IPS-15b (cell line): ENCODE data around the gene MRNIP.
"Not testable (repeated sequence)": the region's sequence is repeated elsewhere in the genome, so short reads cannot be mapped to it uniquely, and the experiment has no call there.

Source experiments
- H3K27me3 ChIP-seq: one replicate; pipeline ENCODE4 v1.6.1; 2013; ENCODE audit warnings: low read length; ENCODE audit not compliant: control insufficient read depth, insufficient read depth
- H3K36me3 ChIP-seq: one replicate; pipeline ENCODE4 v1.6.1; 2013; ENCODE audit warnings: low read length; ENCODE audit not compliant: control insufficient read depth, insufficient read depth
- H3K4me1 ChIP-seq: one replicate; pipeline ENCODE4 v1.6.1; 2013; ENCODE audit warnings: mild to moderate bottlenecking, low read length; ENCODE audit not compliant: control insufficient read depth, insufficient read depth
- H3K4me3 ChIP-seq: one replicate; pipeline ENCODE4 v1.5.1; 2013; ENCODE audit warnings: low read depth, low read length
- H3K9ac ChIP-seq: one replicate; pipeline ENCODE4 v1.6.1; 2013; ENCODE audit warnings: low read depth, mild to moderate bottlenecking, low read length
- H3K9me3 ChIP-seq: one replicate; pipeline ENCODE4 v1.6.1; 2013; ENCODE audit warnings: mild to moderate bottlenecking, low read length; ENCODE audit not compliant: control insufficient read depth, insufficient read depth

The MRNIP gene

DNA sequence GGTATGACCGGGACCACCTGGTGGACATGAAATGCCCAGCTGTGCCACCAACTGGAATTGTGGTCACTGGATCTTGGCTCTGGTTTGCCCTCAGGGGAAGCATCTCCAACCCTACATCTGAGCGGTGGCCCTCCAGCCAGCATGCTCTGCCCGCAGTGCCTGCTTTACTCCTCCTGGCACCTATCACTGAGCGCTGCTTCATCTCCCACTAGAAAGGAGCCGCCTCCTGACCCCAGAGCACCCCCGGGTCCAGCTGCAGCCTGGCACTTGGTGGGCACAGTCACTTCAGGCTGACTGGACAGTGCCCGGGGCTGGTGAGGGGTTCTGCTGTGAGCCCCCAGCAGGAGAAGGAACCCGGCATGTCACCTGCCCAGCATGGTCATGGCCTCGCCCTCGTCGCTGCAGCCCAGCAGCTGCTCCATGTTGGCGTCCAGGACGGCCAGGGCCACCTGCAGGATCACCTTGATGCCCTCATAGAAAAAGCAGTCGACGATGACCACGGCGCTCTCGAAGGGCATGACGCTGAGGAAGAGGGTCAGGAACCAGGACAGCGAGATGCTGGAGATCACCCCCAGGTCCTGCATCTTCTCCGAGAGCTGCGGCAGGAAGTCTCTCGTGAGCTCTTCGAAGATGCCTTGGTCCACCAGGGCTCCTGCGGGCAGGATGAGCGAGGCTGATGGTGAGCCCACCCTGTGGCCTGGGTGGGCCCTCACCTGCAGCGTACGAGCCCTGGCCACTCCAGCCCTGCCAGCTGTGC, 16.1 kb upstream of the MRNIP start:
- Histone ChIP-seq H3K27me3 (no peaks in the 10 kb centered on the region), H3K4me1 (no peaks in the 10 kb centered on the region), H3K9ac (no peak overlapping the region), H3K4me3 (no peak overlapping the region), H3K36me3 (peaks cover 44% of the 10 kb centered on the region), H3K9me3 (no peaks in the 10 kb centered on the region)

DNA sequence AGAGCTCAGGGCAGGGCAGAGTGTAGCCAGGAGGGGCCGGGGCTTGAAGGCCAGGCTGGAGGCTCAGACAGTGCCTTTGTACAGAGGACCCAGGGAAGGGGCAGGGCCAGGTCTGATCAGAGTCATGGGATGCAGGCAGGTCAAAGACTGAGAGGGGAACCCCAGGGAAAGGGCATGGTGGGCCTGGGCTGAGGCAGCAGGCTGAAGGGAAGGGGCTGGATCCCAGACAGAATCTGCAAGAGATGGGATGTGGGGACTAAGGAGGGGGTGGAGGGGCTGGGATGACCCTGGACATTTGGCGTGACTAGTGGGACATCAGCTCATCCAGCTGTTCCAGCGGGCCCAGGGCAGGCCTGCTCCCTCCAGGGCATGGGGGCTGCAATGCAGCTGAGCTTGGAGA, 15.5 kb upstream of the MRNIP start:
- H3K27me3 ChIP-seq: no peaks in the 10 kb centered on the region
- peaks cover 42% of the 10 kb centered on the region for H3K36me3 ChIP-seq
- no peak overlapping the region for H3K4me3 ChIP-seq
- H3K9ac ChIP-seq: no peak overlapping the region
- no peaks in the 10 kb centered on the region for H3K9me3 ChIP-seq
- no peaks in the 10 kb centered on the region for H3K4me1 ChIP-seq

DNA sequence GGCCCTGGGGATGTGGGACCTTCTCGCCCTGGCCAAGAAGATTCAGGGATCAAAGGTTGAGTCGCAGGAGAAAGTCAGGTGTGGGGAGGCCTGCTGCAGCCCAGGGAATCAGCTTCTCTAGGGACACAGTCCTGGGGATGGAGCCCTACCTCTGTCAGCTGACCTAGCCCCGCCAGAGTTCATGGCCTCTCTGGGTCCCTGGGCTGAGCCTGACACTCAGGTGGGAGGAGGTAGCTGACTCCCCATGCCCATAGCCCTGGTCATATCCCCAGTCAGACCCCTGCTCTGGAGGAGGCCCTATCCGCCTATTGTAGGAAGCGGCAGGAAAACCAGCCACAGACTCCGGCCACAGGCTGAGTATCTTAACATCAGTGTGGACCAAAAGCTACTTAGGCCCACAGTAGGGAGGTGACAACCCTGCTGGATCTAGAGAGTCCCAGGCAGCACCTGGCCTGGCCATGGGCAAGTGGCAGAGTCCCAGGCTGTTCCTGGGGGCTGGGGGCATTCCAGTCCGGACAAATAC, 15.0 kb upstream of the MRNIP start:
- Histone ChIP-seq H3K36me3 (peaks cover 40% of the 10 kb centered on the region), H3K9me3 (no peaks in the 10 kb centered on the region), H3K27me3 (no peaks in the 10 kb centered on the region), H3K4me1 (no peaks in the 10 kb centered on the region), H3K9ac (no peak overlapping the region), H3K4me3 (no peak overlapping the region)

DNA sequence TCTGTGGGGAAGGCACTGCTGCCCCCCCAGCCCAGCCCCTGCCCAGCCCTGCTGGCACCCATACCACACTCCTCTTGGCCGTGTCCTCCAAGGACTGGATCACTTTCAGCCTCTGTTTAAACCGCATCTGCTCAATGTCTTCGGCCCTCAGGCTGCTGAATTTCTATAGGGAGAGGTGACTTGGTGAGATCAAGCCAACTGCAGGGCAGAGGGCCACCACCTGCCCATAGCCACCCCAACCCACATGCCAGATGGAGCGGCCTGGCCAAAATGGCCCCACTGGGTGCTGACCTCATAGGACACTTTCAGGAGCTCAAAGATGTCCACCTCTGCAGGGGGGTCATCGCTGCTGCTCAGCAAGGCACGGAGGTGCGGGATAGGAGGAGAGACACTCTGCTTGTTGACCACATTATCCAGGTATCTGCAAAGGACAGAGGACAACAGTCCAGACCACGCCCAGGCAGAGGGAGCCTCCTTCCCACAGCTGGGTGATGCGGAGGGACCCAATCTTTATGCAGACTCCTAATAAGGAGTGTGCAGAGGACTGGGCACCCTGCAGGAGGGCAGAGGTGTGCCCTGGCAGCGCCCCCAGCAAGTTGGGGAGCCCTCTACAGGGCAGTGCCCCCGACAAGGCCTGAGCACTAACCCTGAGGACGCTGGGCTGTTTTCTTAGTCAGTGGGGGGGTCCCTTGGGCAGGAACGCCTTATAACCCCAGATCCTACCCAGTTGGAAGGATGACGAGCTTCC, 14.4 kb upstream of the MRNIP start:
- no peak overlapping the region for H3K9ac ChIP-seq
- H3K36me3 ChIP-seq: peaks cover 37% of the 10 kb centered on the region
- H3K4me3 ChIP-seq: no peak overlapping the region
- H3K4me1 ChIP-seq: no peaks in the 10 kb centered on the region
- H3K27me3 ChIP-seq: no peaks in the 10 kb centered on the region
- no peaks in the 10 kb centered on the region for H3K9me3 ChIP-seq

DNA sequence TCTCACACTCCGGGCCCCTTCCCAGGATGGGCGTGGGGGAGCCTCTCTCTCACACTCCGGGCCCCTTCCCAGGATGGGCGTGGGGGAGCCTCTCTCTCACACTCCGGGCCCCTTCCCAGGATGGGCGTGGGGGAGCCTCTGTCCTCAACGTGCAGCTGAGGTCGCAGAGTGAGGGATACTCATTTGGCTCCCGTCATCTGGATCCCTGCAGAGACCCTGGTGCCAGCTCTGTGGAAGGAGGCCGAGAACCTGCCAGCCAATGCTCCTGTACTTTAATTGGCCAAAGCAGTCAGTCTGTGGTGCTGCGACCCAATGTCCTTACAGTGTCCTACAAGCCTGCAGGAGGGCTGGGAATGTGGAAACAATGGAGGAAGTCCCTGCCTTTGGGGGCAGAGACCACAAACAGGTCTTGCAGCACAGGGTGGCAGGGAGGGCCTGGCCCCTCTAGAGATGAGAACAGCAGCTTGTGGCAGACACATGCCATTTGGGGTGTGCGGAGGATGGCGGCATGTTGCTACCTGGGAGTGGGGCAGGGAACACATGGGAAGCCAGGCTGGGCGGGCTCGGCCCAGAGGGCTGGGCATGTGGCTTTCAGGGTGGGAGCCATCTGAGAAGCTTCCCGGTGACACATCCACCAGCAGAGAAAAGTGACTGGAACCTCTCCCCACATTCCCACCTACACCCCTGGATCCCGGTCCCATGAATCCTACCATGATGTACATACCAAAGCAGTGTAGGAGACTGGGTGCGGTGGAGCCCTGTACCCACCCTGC, 13.6 kb upstream of the MRNIP start:
- no peak overlapping the region for H3K4me3 ChIP-seq
- H3K4me1 ChIP-seq: no peaks in the 10 kb centered on the region
- H3K9me3 ChIP-seq: no peaks in the 10 kb centered on the region
- H3K27me3 ChIP-seq: no peaks in the 10 kb centered on the region
- peaks cover 37% of the 10 kb centered on the region for H3K36me3 ChIP-seq
- no peak overlapping the region for H3K9ac ChIP-seq

DNA sequence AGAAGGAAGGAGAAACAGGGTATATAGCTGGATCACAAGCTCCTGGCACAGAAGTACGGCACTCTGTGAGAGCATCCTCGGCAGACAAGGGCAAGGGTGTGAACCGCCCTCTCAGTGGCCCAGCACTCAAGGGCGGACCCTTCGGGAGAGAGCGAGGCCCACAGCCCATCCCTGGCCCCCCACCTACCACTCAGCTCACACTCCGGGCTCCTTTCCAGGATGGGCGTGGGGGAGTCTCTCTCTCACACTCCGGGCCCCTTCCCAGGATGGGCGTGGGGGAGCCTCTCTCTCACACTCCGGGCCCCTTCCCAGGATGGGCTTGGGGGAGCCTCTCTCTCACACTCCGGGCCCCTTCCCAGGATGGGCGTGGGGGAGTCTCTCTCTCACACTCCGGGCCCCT, 12.9 kb upstream of the MRNIP start:
- H3K36me3 ChIP-seq: peaks cover 37% of the 10 kb centered on the region
- H3K9ac ChIP-seq, H3K4me3 ChIP-seq, H3K4me1 ChIP-seq, H3K27me3 ChIP-seq, H3K9me3 ChIP-seq: not testable (repeated sequence)

DNA sequence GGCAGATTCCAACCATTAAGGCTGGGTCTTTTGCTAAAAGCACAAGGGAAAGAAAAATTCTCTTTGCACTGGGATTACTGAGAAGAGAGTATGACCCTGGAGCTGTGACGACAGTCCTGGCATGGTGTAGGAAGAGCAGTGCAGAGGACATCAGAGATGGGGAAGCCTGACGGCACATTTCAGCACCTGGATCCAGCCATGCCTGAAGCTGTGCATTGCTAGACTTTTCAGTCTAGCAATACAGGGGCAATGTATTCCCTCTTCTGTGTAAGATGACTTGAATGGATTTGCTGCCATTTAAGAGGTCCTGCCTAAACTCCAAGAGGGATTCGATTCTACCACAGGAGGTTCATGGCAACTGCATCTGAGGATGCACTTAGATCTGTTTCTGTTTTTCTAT, 12.3 kb upstream of the MRNIP start:
- Histone ChIP-seq H3K9ac (no peak overlapping the region), H3K4me3 (no peak overlapping the region), H3K27me3 (no peaks in the 10 kb centered on the region), H3K4me1 (no peaks in the 10 kb centered on the region), H3K9me3 (no peaks in the 10 kb centered on the region), H3K36me3 (peaks cover 42% of the 10 kb centered on the region)

DNA sequence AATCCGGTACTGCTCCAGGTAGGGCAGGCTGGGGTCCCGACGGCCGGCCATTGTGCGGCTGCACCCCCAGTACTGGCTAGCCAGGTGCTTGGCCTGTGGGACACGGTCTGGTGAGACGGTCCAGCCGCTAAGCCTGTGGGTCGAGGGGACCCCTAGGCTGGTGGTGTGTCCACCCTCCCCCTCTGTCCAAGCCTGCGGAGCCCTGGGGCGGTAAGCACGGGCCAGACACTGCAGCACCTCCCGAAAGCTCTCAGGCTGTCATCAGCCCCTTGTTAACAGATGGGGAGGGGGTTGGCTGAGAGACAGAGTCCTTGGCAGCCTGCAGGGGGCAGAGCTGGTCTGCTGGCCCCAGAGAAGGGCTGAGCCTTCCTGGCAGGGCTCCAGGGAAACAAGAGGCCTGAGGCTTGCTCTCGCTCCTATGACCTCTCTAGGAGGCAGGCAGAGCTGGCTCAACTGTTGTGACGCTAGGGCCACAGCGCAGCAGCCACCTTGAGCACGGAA, 11.8 kb upstream of the MRNIP start:
- peaks cover 42% of the 10 kb centered on the region for H3K36me3 ChIP-seq
- no peaks in the 10 kb centered on the region for H3K9me3 ChIP-seq
- no peak overlapping the region for H3K4me3 ChIP-seq
- no peaks in the 10 kb centered on the region for H3K27me3 ChIP-seq
- H3K4me1 ChIP-seq: no peaks in the 10 kb centered on the region
- H3K9ac ChIP-seq: no peak overlapping the region

DNA sequence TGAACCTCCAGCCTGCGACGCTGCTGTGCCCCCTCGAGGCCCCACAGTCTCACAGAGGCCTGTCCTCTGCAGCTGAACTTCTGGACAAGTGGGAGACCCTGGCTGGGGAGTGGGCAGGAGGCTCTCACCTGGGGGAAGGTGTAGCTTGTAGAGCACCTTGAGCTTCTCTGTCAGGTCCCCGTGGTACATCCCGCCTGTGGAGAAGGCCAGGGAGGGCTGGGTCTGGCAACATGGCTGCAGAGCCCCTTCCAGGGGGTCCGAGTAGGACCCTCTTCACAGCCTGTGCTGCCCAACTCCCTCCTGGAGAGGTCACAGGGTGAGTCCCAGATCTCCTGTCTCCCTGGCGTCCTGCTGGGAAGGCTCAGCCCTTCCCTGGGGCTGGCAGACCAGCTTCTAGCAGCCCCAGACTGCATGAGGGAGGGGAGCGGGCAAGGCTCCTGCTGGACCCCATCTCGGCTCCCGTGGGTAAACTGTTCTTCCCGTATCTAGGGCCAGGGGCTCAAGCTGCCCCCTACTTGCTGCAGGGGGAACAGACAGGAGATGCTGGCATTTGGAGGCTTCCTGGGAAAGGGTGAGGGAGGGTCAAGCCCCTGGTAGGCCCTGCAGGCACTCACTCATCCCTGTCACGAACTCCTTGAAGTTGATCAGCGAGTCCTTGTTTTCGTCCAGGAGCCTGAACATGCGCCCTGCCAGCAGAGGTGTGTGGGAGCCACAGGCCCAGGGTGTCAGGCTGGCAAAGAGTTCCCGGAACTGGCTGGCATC, 11.2 kb upstream of the MRNIP start:
- no peak overlapping the region for H3K9ac ChIP-seq
- H3K36me3 ChIP-seq: peaks cover 42% of the 10 kb centered on the region
- H3K4me3 ChIP-seq: no peak overlapping the region
- H3K4me1 ChIP-seq: no peaks in the 10 kb centered on the region
- H3K27me3 ChIP-seq: no peaks in the 10 kb centered on the region
- H3K9me3 ChIP-seq: no peaks in the 10 kb centered on the region

DNA sequence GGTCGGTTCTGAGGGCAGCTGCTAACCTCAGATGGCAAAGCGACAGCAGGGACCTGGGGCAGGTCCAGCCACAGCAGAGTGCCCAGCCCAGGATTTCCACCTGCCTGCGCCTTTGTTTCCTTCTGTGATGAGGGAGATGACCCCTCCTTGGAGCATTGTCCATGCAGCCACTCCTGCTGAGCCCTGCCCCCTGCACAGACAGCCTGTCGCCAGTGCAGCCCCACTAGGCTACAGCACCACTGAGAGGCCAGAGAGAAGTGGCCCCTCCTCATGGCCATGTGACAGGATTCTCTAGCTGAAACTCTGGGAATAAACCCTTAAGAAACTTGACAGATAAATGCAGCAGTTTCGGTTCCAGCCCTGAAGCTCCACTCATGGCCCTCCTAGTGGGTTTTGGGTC, 10.5 kb upstream of the MRNIP start:
- Histone ChIP-seq H3K9ac (no peak overlapping the region), H3K9me3 (no peaks in the 10 kb centered on the region), H3K27me3 (no peaks in the 10 kb centered on the region), H3K36me3 (peaks cover 36% of the 10 kb centered on the region), H3K4me1 (no peaks in the 10 kb centered on the region), H3K4me3 (no peak overlapping the region)

DNA sequence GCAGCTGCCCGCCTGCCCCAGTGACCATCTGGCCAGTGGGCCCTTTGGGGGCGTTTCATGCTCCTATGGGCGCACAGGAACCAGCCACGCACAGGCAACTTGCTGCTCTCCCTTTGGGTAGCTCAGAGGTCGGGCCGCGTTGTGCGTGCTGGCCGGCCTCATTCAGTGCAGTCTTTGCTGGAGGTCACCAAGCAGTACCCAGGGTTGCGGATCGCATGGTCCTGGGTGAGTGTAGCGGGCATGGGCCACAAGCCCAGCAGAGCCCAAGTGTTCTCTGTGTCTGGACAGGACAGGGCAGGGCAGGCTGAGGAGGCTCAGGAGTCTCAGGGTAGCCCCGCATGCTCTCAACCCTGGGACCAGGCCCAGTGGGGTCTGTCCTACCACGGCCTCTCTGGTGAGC, 9.9 kb upstream of the MRNIP start:
- Histone ChIP-seq H3K4me1 (no peaks in the 10 kb centered on the region), H3K9ac (no peak overlapping the region), H3K4me3 (no peak overlapping the region), H3K27me3 (no peaks in the 10 kb centered on the region), H3K9me3 (no peaks in the 10 kb centered on the region), H3K36me3 (peaks cover 36% of the 10 kb centered on the region)
